ENCODE results near the gene CSMD2. TPM values are rescaled to one million over a fixed set of nuclear protein-coding genes. Genes with fewer than 3 reads are reported as not detected.

Gene CSMD2
- total RNA-seq, 2 experiments from 2014 or later = not detected

DNA sequence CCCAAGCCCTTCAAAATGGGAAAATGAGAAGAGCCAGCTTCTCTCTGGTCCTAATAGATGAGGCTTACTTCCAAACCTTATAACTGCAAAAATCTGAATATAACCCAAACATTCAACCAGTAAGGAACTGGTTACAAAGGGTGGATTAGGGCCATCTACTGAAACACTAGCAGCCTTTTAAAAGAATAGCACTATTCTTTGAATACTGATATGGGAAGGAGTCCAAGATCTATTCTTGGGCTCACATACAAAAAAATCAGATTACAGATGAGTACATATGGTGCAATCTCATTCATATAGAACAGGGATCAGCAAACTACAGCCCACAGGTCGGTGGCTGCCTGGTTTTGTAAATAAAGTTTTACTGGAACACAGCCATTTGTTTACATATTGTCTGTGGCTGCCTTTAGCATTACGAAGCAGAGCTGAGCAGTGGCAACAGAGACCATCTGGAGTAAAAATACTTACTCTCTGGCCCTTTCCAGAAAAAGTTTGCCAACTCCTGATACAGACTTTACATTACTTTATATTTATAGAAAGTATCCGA is 524.8 kb downstream of the CSMD2 start:
- Histone ChIP-seq H3K4me2 (ENCODE audit: low read length) (no peak overlapping the region), H3K4me3 (ENCODE audit: low read depth, low read length, poor library complexity, severe bottlenecking) (no peak overlapping the region), H3K27ac (ENCODE audit: low read depth, low read length, poor library complexity, severe bottlenecking) (no peak overlapping the region), H3K36me3 (ENCODE audit: insufficient read depth, low read length) (no peaks in the 10 kb centered on the region), H4K20me1 (ENCODE audit: insufficient read depth, low read length) (no peaks in the 10 kb centered on the region), H3K79me2 (ENCODE audit: insufficient read depth, low read depth, low read length) (no peaks in the 10 kb centered on the region), H3K4me1 (ENCODE audit: insufficient read depth, low read length, poor library complexity, severe bottlenecking) (no peaks in the 10 kb centered on the region), H3K9me3 (ENCODE audit: low read length) (no peaks in the 10 kb centered on the region), H3K9me2 (ENCODE audit: insufficient read depth, low read length) (no peaks in the 10 kb centered on the region), H2AFZ (ENCODE audit: low read length) (no peak overlapping the region)
- TF ChIP-seq, protein P1, sequence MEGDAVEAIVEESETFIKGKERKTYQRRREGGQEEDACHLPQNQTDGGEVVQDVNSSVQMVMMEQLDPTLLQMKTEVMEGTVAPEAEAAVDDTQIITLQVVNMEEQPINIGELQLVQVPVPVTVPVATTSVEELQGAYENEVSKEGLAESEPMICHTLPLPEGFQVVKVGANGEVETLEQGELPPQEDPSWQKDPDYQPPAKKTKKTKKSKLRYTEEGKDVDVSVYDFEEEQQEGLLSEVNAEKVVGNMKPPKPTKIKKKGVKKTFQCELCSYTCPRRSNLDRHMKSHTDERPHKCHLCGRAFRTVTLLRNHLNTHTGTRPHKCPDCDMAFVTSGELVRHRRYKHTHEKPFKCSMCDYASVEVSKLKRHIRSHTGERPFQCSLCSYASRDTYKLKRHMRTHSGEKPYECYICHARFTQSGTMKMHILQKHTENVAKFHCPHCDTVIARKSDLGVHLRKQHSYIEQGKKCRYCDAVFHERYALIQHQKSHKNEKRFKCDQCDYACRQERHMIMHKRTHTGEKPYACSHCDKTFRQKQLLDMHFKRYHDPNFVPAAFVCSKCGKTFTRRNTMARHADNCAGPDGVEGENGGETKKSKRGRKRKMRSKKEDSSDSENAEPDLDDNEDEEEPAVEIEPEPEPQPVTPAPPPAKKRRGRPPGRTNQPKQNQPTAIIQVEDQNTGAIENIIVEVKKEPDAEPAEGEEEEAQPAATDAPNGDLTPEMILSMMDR (conservative IDR thresholded peaks at IDR 0.05; ENCODE audit: low read length) = no peak
- TF ChIP-seq EZH2phosphoT487 (IDR thresholded peaks at IDR 0.05; ENCODE audit: borderline replicate concordance, low read depth, low read length) = no peak
- BruUV-seq (replicated peaks) = no TSS peak
- DNase-seq (ENCODE audit: low spot score) = no peak
- ChIA-PET POLR2A (interaction anchor here (0.5 to 0.7 kb wide), 2 partner anchors 49 to 291 kb away, joined by 3 to 6 read pairs; no protein-coding TSS in a partner anchor), CTCF (ENCODE audit: unreplicated experiment) (no interaction called here)
- intact Hi-C loops (cut with micrococcal nuclease; ENCODE audit: unreplicated experiment) = no loop called here

DNA sequence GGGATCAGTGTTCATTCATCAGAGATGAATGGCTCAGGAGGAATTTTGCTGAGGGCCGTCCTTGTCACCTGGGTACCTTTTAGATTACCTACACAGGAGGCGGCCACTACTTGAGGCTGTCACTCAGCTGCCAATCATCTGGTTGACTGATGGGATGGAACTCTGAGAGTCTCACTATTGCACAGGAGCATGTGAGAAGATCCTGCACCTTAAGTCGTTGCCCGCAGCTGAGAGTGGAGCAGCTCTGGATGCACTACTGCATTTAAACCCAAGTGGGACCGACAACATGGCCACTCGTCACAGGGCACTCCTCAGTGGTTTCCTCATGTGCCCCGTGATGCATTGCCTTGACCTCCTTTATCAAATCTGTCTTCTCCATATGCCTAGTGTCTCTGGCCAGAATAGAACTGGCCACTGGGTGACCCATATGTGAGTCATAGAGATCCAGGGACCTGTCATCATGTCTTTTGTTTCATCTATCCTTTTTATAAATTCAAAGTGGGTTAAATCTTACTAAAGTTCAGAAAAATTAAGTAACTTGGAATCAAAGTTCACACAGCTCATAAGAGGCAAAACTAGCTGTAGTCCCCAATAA is 527.1 kb downstream of the CSMD2 start:
- Histone ChIP-seq H3K36me3 (ENCODE audit: insufficient read depth, low read length) (no peaks in the 10 kb centered on the region), H3K27ac (ENCODE audit: low read depth, low read length, poor library complexity, severe bottlenecking) (no peak overlapping the region), H4K20me1 (ENCODE audit: insufficient read depth, low read length) (no peaks in the 10 kb centered on the region), H2AFZ (ENCODE audit: low read length) (no peak overlapping the region), H3K4me2 (ENCODE audit: low read length) (no peak overlapping the region), H3K4me3 (ENCODE audit: low read depth, low read length, poor library complexity, severe bottlenecking) (no peak overlapping the region), H3K9me3 (ENCODE audit: low read length) (no peaks in the 10 kb centered on the region), H3K4me1 (ENCODE audit: insufficient read depth, low read length, poor library complexity, severe bottlenecking) (no peaks in the 10 kb centered on the region), H3K9me2 (ENCODE audit: insufficient read depth, low read length) (no peaks in the 10 kb centered on the region), H3K79me2 (ENCODE audit: insufficient read depth, low read depth, low read length) (no peaks in the 10 kb centered on the region)
- CTCF ChIA-PET (ENCODE audit: unreplicated experiment) = no interaction called here
- no TSS peak for BruUV-seq (replicated peaks)
- no peak for TF ChIP-seq EZH2phosphoT487 (IDR thresholded peaks at IDR 0.05; ENCODE audit: borderline replicate concordance, low read depth, low read length)
- TF ChIP-seq, protein P1 (conservative IDR thresholded peaks at IDR 0.05; ENCODE audit: low read length) = no peak
- intact Hi-C loops (cut with micrococcal nuclease; ENCODE audit: unreplicated experiment) = no loop called here
- DNase-seq (ENCODE audit: low spot score) = no peak
- POLR2A ChIA-PET = no interaction called here

DNA sequence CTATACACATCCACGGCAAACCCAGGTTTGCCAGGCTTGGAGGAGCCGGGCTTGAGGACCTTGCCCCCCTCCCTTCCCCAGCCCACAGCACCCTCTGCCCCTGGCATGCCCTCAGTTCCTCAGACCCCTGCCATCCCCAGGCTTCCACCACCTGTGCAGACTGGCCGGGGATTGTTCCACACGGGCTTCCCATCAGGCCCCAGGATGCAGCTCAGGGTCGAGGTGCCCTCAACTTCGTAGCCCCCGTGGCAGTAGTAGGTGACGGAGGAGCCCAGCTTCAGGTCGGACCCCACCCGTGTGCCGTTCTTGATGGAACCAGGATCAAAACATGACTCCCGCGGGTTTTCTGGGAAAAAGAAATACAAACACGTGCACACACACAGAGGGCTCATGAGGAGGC is 528.8 kb downstream of the CSMD2 start:
- Histone ChIP-seq H3K4me1 (ENCODE audit: insufficient read depth, low read length, poor library complexity, severe bottlenecking) (no peaks in the 10 kb centered on the region), H4K20me1 (ENCODE audit: insufficient read depth, low read length) (no peaks in the 10 kb centered on the region), H3K4me2 (ENCODE audit: low read length) (no peak overlapping the region), H3K4me3 (ENCODE audit: low read depth, low read length, poor library complexity, severe bottlenecking) (no peak overlapping the region), H2AFZ (ENCODE audit: low read length) (no peak overlapping the region), H3K79me2 (ENCODE audit: insufficient read depth, low read depth, low read length) (no peaks in the 10 kb centered on the region), H3K27ac (ENCODE audit: low read depth, low read length, poor library complexity, severe bottlenecking) (no peak overlapping the region), H3K9me2 (ENCODE audit: insufficient read depth, low read length) (no peaks in the 10 kb centered on the region), H3K36me3 (ENCODE audit: insufficient read depth, low read length) (no peaks in the 10 kb centered on the region), H3K9me3 (ENCODE audit: low read length) (no peaks in the 10 kb centered on the region)
- no peak for DNase-seq (ENCODE audit: low spot score)
- POLR2A ChIA-PET = no interaction called here
- intact Hi-C loops (cut with micrococcal nuclease; ENCODE audit: unreplicated experiment) = no loop called here
- no TSS peak for BruUV-seq (replicated peaks)
- CTCF ChIA-PET (ENCODE audit: unreplicated experiment) = interaction anchor here (0.5 kb wide), 1 partner anchor 202 kb away, joined by 3 read pairs; no protein-coding TSS in a partner anchor
- no peak for TF ChIP-seq EZH2phosphoT487 (IDR thresholded peaks at IDR 0.05; ENCODE audit: borderline replicate concordance, low read depth, low read length)
- TF ChIP-seq, protein P1 (conservative IDR thresholded peaks at IDR 0.05; ENCODE audit: low read length) = no peak
